Lower leg skin (tissue), 4 donors: ENCODE results near the gene CGREF1. TPM values are rescaled to one million over a fixed set of nuclear protein-coding genes. Genes with fewer than 3 reads are reported as not detected.

Experiments used
- DNase-seq, 2 donors: peaks; one replicate each; pipeline ENCODE4 v3.0.0-alpha.2; 2019; ENCODE audit warnings: low spot score in 2 of 2
- H3K4me3 ChIP-seq: fragments of 200-600 bp; sonication (generic); 2 replicates; pipeline ENCODE4 v1.5.1; 2017; ENCODE audit warnings: mild to moderate bottlenecking, low read depth; ENCODE audit not compliant: poor library complexity, severe bottlenecking
- CTCF ChIP-seq, 3 donors: fragments of 450-650 bp; IDR thresholded peaks; one replicate each; pipeline ENCODE4 v1.5.1; 2016; ENCODE audit warnings: antibody characterized with exemption in 3 of 3, mild to moderate bottlenecking in 3 of 3, moderate library complexity in 2 of 3
- POLR2A ChIP-seq, 2 donors: fragments of 450-650 bp; IDR thresholded peaks; one replicate each; pipeline ENCODE4 v1.6.1; 2016 to 2017; ENCODE audit warnings: antibody characterized with exemption in 2 of 2, mild to moderate bottlenecking in 1 of 2, moderate library complexity in 1 of 2
- WGBS, 2 donors: methylation state at CpG; one replicate each; pipeline ENCODE4 v1.1.5; 2018; 5-methylcytosine and 5-hydroxymethylcytosine counted together
- intact Hi-C: fragments of 100-400 bp; cut with DNase I; formaldehyde crosslinking; loops from one replicate; pipeline ENCODE4 v1.15.0; 2023; ENCODE audit warnings: low total_unique reads
- total RNA-seq, 4 donors: library from RNA; depleted of rRNA; stranded (reverse); fragments of >200 nt; gene quantifications; one replicate each; pipeline ENCODE4 v1.1.0, GENCODE V29; 2016

Gene CGREF1
- total RNA-seq, 4 donors from 2014 or later: 0.34 to 2.1 (median 0.48) TPM

GRCh38 chr2:27134781-27135477 lies 16.0 kb upstream of the CGREF1 start:
- no peak overlapping the region for H3K4me3 ChIP-seq
- TF ChIP-seq CTCF (IDR thresholded peaks at IDR 0.05) (no peak), POLR2A (IDR thresholded peaks at IDR 0.05) (no peak)
- WGBS, 2 donors: 51 to 54% methylated on average over 32 to 33 of the region's 33 CpGs
- intact Hi-C loops: no loop called here
- no peak for DNase-seq

GRCh38 chr2:27133905-27134780 lies 15.2 kb upstream of the CGREF1 start, which contains the start of gene PREB:
TSS of gene PREB (minus strand) at chr2:27134636. CDS start at chr2:27134421, 215 bp downstream.
- peak; percentile 93 to 99 for DNase-seq
- TF ChIP-seq POLR2A (IDR thresholded peaks at IDR 0.05) (no peak), CTCF (IDR thresholded peaks at IDR 0.05) (no peak)
- intact Hi-C loops: no loop called here
- 0 to 1% methylated on average over 46 to 70 of the region's 86 CpGs for WGBS, 2 donors
- peak within 1 kb of the TSS; percentile 80 for H3K4me3 ChIP-seq

DNA sequence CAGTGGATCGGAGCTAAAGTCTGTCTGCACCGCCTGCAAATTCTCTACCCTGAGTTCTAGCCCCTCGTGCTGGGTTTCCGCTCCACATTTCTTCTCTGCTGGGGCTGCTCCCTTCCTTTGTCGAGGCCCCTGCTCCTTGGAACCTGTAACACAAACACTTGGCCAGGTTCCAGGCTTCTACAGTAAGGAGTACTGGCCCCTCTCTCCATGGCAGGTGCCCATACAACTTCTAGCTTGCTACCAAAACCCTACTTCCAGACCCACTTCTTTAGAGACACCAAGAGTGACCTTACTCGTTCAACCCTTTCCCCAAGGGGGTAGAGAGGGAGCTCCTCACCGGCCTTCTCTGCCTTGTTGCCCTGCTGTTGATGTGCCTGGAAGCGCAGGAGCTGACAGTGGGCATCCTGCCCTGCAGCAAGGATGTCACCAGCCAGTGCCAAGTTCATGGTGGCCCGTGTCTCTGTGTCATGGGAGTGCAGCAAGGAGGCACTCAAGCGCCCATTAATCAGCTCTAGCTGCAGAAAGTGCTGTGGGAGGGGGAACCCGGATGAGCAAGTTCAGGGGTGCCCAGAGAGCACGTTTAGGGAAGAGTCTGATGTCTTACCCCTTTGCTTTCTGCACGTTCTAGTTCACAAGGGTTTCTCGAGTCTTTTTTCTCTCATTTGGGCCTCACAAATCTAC lies 14.4 kb upstream of the CGREF1 start:
- TF ChIP-seq CTCF (IDR thresholded peaks at IDR 0.05) (no peak), POLR2A (IDR thresholded peaks at IDR 0.05) (no peak)
- intact Hi-C loops: no loop called here
- no peak for DNase-seq
- WGBS, 2 donors: 36 to 41% methylated on average over 14 of the region's 14 CpGs
- H3K4me3 ChIP-seq: peak overlapping the region; percentile 80

- WGBS, 2 donors: 74 to 89% methylated on average over 11 of the region's 11 CpGs
- H3K4me3 ChIP-seq: no peak overlapping the region
- DNase-seq: no peak
- intact Hi-C loops: no loop called here
- TF ChIP-seq CTCF (IDR thresholded peaks at IDR 0.05) (no peak), POLR2A (IDR thresholded peaks at IDR 0.05) (no peak)
Measured at GRCh38 chr2:27131429-27131828, 12.5 kb upstream of the CGREF1 start.

DNA sequence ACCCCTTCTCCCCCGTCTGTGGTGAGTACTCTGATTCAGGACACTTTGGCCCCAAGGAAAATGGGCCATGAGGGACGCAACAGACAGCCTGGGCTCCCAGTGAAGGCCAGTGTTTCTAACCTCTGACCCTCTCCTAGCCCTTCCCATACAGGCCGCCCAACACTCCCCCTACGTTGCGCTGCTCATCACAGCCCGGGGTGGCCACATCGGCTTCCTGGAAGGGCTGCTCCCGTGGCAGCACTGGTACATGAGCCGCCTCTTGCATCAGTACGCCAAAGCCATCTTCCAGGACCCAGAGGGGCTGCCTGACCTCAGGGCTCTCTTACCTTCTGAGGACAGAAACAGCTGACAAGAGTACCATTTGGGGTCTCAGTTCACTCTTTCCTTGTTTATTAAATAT lies 11.5 kb upstream of the CGREF1 start:
- H3K4me3 ChIP-seq: no peak overlapping the region
- intact Hi-C loops: no loop called here
- TF ChIP-seq CTCF (IDR thresholded peaks at IDR 0.05) (no peak), POLR2A (IDR thresholded peaks at IDR 0.05) (no peak)
- no peak for DNase-seq
- 86 to 94% methylated on average over 10 of the region's 10 CpGs for WGBS, 2 donors
